ENCODE data around the gene NSRP1. TPM values are rescaled to one million over a fixed set of nuclear protein-coding genes. Genes with fewer than 3 reads are reported as not detected.
"Not testable (repeated sequence)": the region's sequence is repeated elsewhere in the genome, so short reads cannot be mapped to it uniquely, and the experiment has no call there.

Gene NSRP1
- polyA plus RNA-seq, 1 donor from 2014 or later: 8.6 TPM

DNA sequence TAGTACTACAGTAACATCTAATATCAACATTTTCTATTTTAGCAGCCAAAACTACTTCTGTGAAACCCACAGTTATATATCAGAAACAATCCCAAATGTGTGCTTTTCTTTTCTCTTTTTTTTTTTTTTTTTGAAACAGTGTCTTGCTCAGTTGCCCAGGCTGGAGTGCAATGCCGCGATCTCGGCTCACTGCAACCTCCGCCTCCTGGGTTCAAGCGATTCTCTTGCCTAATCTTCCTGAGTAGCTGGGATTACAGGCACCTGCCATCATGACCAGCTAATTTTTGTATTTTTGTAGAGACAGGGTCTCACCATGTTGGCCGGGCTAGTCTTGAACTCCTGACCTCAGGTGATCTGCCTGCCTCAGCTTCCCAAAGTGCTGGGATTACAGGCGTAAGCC lies 2.0 kb downstream of the NSRP1 start:
- not testable (repeated sequence) for H2AFZ ChIP-seq (ENCODE audit: low read depth, low read length); H3K27me3 ChIP-seq (ENCODE audit: insufficient read depth, low read depth, low read length); H3K9me3 ChIP-seq (ENCODE audit: low read length); H3K9me2 ChIP-seq (ENCODE audit: insufficient read depth, low read length); H3K4me2 ChIP-seq (ENCODE audit: low read length); H4K20me1 ChIP-seq (ENCODE audit: insufficient read depth); H3K27ac ChIP-seq (ENCODE audit: low read length); H3K9ac ChIP-seq (ENCODE audit: low read length); H3K36me3 ChIP-seq (ENCODE audit: insufficient read depth, low read length); H3F3A ChIP-seq (ENCODE audit: insufficient read depth, low read length, poor library complexity, severe bottlenecking)
- Histone ChIP-seq H3K4me3 (ENCODE audit: low read length) (peak overlapping the region; percentile 71), H3K79me2 (replicated peaks; ENCODE audit: insufficient read depth, low read length) (peaks cover 23% of the 10 kb centered on the region)

DNA sequence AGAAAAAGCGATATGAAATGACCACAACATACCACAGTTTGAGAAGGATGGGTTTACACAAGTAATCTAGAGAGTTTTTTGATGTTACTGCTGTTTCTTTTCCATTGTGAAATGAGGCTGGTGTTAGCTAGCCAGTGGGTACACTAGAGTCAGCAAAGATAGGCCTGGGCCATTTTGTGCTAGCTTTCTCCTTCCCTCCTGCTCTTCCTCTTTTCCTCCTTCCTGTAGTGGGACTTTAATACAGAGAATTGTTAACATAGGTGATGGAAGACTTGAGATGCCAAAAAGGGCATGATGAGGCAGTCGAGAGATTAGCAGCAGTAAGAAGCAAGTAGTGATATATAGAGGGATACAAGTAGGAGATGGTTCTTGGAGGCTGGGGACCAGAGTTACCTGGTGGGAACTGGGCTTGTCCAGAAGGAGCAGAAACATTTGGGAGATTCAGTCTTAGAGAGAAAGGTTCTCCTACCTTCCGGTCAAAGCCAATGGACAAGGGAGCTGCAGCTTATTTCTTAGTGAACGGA lies 7.7 kb downstream of the NSRP1 start:
- Histone ChIP-seq H3K27ac (ENCODE audit: low read length) (no peak overlapping the region), H3K9me3 (ENCODE audit: low read length) (no peaks in the 10 kb centered on the region), H3K9me2 (ENCODE audit: insufficient read depth, low read length) (no peaks in the 10 kb centered on the region), H3K9ac (ENCODE audit: low read length) (no peak overlapping the region), H3K27me3 (ENCODE audit: insufficient read depth, low read depth, low read length) (no peaks in the 10 kb centered on the region), H3K4me3 (ENCODE audit: low read length) (no peak overlapping the region), H3K79me2 (replicated peaks; ENCODE audit: insufficient read depth, low read length) (peaks cover 3% of the 10 kb centered on the region), H4K20me1 (ENCODE audit: insufficient read depth) (no peaks in the 10 kb centered on the region), H2AFZ (ENCODE audit: low read depth, low read length) (no peak overlapping the region), H3K36me3 (ENCODE audit: insufficient read depth, low read length) (peaks cover 8% of the 10 kb centered on the region), H3F3A (ENCODE audit: insufficient read depth, low read length, poor library complexity, severe bottlenecking) (no peaks in the 10 kb centered on the region), H3K4me2 (ENCODE audit: low read length) (no peak overlapping the region)
- TF ChIP-seq EP300 (conservative IDR thresholded peaks at IDR 0.05; ENCODE audit: poor library complexity, severe bottlenecking) (no peak), TAF1 (IDR thresholded peaks at IDR 0.05; ENCODE audit: low read depth) (no peak), EZH2 (IDR thresholded peaks at IDR 0.05; ENCODE audit: borderline replicate concordance, insufficient read depth, low read length, poor library complexity, severe bottlenecking) (no peak)

DNA sequence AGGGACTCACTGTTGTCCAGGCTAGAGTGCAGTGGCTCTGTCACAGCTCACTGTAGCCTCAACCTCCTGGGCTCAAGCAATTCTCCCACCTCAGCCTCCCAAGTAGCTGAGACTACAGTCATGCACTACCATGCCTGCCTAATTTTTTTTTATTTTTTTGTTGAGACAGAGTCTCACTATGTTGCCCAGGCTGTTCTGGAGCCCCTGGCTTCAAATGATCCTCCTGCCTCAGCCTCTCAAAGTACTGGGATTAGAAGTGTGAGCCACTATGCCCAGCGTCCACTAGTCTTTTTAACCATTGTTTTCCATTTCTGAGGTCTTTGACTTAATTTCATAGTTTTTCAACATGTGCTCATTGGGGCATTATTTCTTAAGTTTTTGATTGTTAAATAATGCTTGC lies 13.5 kb downstream of the NSRP1 start:
- no peak overlapping the region for H3K4me2 ChIP-seq (ENCODE audit: low read length)
- H4K20me1 ChIP-seq (ENCODE audit: insufficient read depth): no peaks in the 10 kb centered on the region
- H3K9me3 ChIP-seq (ENCODE audit: low read length): no peaks in the 10 kb centered on the region
- TF ChIP-seq TAF1 (IDR thresholded peaks at IDR 0.05; ENCODE audit: low read depth) (no peak), SMC3 (conservative IDR thresholded peaks at IDR 0.05; ENCODE audit: poor library complexity) (no peak), RAD21 (conservative IDR thresholded peaks at IDR 0.05) (no peak), EZH2 (IDR thresholded peaks at IDR 0.05; ENCODE audit: borderline replicate concordance, insufficient read depth, low read length, poor library complexity, severe bottlenecking) (no peak), MXI1 (conservative IDR thresholded peaks at IDR 0.05; ENCODE audit: poor library complexity, severe bottlenecking) (no peak), EP300 (conservative IDR thresholded peaks at IDR 0.05; ENCODE audit: poor library complexity, severe bottlenecking) (no peak), POLR2AphosphoS5 (IDR thresholded peaks at IDR 0.05) (no peak)
- TF ChIP-seq, protein P1, sequence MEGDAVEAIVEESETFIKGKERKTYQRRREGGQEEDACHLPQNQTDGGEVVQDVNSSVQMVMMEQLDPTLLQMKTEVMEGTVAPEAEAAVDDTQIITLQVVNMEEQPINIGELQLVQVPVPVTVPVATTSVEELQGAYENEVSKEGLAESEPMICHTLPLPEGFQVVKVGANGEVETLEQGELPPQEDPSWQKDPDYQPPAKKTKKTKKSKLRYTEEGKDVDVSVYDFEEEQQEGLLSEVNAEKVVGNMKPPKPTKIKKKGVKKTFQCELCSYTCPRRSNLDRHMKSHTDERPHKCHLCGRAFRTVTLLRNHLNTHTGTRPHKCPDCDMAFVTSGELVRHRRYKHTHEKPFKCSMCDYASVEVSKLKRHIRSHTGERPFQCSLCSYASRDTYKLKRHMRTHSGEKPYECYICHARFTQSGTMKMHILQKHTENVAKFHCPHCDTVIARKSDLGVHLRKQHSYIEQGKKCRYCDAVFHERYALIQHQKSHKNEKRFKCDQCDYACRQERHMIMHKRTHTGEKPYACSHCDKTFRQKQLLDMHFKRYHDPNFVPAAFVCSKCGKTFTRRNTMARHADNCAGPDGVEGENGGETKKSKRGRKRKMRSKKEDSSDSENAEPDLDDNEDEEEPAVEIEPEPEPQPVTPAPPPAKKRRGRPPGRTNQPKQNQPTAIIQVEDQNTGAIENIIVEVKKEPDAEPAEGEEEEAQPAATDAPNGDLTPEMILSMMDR (IDR thresholded peaks at IDR 0.05; ENCODE audit: poor library complexity, severe bottlenecking): no peak
- TF ChIP-seq, protein P2, sequence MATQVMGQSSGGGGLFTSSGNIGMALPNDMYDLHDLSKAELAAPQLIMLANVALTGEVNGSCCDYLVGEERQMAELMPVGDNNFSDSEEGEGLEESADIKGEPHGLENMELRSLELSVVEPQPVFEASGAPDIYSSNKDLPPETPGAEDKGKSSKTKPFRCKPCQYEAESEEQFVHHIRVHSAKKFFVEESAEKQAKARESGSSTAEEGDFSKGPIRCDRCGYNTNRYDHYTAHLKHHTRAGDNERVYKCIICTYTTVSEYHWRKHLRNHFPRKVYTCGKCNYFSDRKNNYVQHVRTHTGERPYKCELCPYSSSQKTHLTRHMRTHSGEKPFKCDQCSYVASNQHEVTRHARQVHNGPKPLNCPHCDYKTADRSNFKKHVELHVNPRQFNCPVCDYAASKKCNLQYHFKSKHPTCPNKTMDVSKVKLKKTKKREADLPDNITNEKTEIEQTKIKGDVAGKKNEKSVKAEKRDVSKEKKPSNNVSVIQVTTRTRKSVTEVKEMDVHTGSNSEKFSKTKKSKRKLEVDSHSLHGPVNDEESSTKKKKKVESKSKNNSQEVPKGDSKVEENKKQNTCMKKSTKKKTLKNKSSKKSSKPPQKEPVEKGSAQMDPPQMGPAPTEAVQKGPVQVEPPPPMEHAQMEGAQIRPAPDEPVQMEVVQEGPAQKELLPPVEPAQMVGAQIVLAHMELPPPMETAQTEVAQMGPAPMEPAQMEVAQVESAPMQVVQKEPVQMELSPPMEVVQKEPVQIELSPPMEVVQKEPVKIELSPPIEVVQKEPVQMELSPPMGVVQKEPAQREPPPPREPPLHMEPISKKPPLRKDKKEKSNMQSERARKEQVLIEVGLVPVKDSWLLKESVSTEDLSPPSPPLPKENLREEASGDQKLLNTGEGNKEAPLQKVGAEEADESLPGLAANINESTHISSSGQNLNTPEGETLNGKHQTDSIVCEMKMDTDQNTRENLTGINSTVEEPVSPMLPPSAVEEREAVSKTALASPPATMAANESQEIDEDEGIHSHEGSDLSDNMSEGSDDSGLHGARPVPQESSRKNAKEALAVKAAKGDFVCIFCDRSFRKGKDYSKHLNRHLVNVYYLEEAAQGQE (IDR thresholded peaks at IDR 0.05; ENCODE audit: borderline replicate concordance): no peak
- H3K4me3 ChIP-seq (ENCODE audit: low read length): no peak overlapping the region
- H3K27me3 ChIP-seq (ENCODE audit: insufficient read depth, low read depth, low read length): no peaks in the 10 kb centered on the region
- no peaks in the 10 kb centered on the region for H3K9me2 ChIP-seq (ENCODE audit: insufficient read depth, low read length)
- H3K36me3 ChIP-seq (ENCODE audit: insufficient read depth, low read length): peaks cover 8% of the 10 kb centered on the region
- no peaks in the 10 kb centered on the region for H3K79me2 ChIP-seq (replicated peaks; ENCODE audit: insufficient read depth, low read length)
- H3K27ac ChIP-seq (ENCODE audit: low read length): no peak overlapping the region
- no peak overlapping the region for H2AFZ ChIP-seq (ENCODE audit: low read depth, low read length)
- no peaks in the 10 kb centered on the region for H3F3A ChIP-seq (ENCODE audit: insufficient read depth, low read length, poor library complexity, severe bottlenecking)
- H3K9ac ChIP-seq (ENCODE audit: low read length): no peak overlapping the region

All from neural cell (in vitro differentiated cells).